GM21825 (cell line): ENCODE measurements around the gene AIFM3.

Experiments
- ATAC-seq: cut with Tn5 transposase; IDR thresholded peaks from one replicate; pipeline ENCODE4 v1.9.1; 2021; ENCODE audit warnings: mild to moderate bottlenecking, moderate library complexity; ENCODE audit not compliant: unreplicated experiment

The AIFM3 gene

GRCh38 chr22:21022955-21023614, 56.0 kb downstream of the AIFM3 start:
- no peak for ATAC-seq

- no peak for ATAC-seq
Observed at GRCh38 chr22:21025266-21025665, 58.2 kb downstream of the AIFM3 start.

- ATAC-seq: no peak
Observed at GRCh38 chr22:21025763-21026755, 59.0 kb downstream of the AIFM3 start.

- ATAC-seq: no peak
Observed at GRCh38 chr22:21026783-21027692, 60.0 kb downstream of the AIFM3 start.

- ATAC-seq: no peak
Observed at GRCh38 chr22:21028277-21029251, 61.5 kb downstream of the AIFM3 start.

GRCh38 chr22:21029486-21030025, 62.5 kb downstream of the AIFM3 start:
- no peak for ATAC-seq

- no peak for ATAC-seq
Observed at GRCh38 chr22:21030032-21030431, 63.0 kb downstream of the AIFM3 start.
